HG03565 (cell line): ENCODE data around the gene SIGLEC7.

Experiments used
- ATAC-seq: cut with Tn5 transposase; IDR thresholded peaks from one replicate; pipeline ENCODE4 v1.9.1; 2021; ENCODE audit warnings: mild to moderate bottlenecking, moderate library complexity; ENCODE audit not compliant: unreplicated experiment

The SIGLEC7 gene

GRCh38 chr19:51142119-51142518 is at the start of gene SIGLEC7:
Gene SIGLEC7, plus strand, starts transcription at chr19:51142301. Its CDS starts 69 bp downstream, at chr19:51142370.
- ATAC-seq = no peak

- no peak for ATAC-seq
Measured at GRCh38 chr19:51093101-51093500, 49.0 kb upstream of the SIGLEC7 start.

GRCh38 chr19:51093510-51094345 is 48.4 kb upstream of the SIGLEC7 start:
- no peak for ATAC-seq

GRCh38 chr19:51094696-51095279 is 47.3 kb upstream of the SIGLEC7 start:
- no peak for ATAC-seq

GRCh38 chr19:51096473-51097165 is 45.5 kb upstream of the SIGLEC7 start:
- ATAC-seq = no peak

GRCh38 chr19:51097166-51097738 is 44.8 kb upstream of the SIGLEC7 start:
- no peak for ATAC-seq

- no peak for ATAC-seq
Measured at GRCh38 chr19:51097796-51098195, 44.3 kb upstream of the SIGLEC7 start.

- ATAC-seq = no peak
Measured at GRCh38 chr19:51098365-51099046, 43.6 kb upstream of the SIGLEC7 start.

- no peak for ATAC-seq
Measured at GRCh38 chr19:51099047-51099382, 43.1 kb upstream of the SIGLEC7 start.

- no peak for ATAC-seq
Measured at GRCh38 chr19:51100601-51101000, 41.5 kb upstream of the SIGLEC7 start.

- no peak for ATAC-seq
Measured at GRCh38 chr19:51101171-51101865, 40.8 kb upstream of the SIGLEC7 start.

GRCh38 chr19:51102991-51103390 is 39.1 kb upstream of the SIGLEC7 start:
- no peak for ATAC-seq

- ATAC-seq = no peak
Measured at GRCh38 chr19:51103926-51104341, 38.2 kb upstream of the SIGLEC7 start.

- no peak for ATAC-seq
Measured at GRCh38 chr19:51107406-51108065, 34.6 kb upstream of the SIGLEC7 start.

- peak; percentile 95 for ATAC-seq
Measured at GRCh38 chr19:51108066-51108804, 33.9 kb upstream of the SIGLEC7 start, which contains the start of gene CTU1. Gene CTU1, minus strand, starts transcription at chr19:51108409. Its CDS starts 3,840 bp downstream, at chr19:51104569.

GRCh38 chr19:51108805-51109146 is 33.3 kb upstream of the SIGLEC7 start:
- ATAC-seq = peak; percentile 18

GRCh38 chr19:51110666-51110971 is 31.5 kb upstream of the SIGLEC7 start:
- ATAC-seq = no peak

GRCh38 chr19:51111606-51112005 is 30.5 kb upstream of the SIGLEC7 start:
- ATAC-seq = no peak

- no peak for ATAC-seq
Measured at GRCh38 chr19:51114087-51114729, 27.9 kb upstream of the SIGLEC7 start.
